K562 (cell line): ENCODE measurements around the gene TBC1D10A. TPM values are rescaled to one million over a fixed set of nuclear protein-coding genes. Genes with fewer than 3 reads are reported as not detected.

ENCODE experiments used
- ATAC-seq: fragments of 200-7000 bp; cut with Tn5 transposase; 3 replicates; pipeline ENCODE4 v1.9.1; 2020; ENCODE audit warnings: moderate library complexity
- BruUV-seq: library from RNA; stranded (reverse); fragments of 400-500 nt; replicated peaks from 2 replicates; lab custom pipeline; 2021; lab: Mats Ljungman, UMichigan
- CTCF ChIA-PET: fragments of 300-600 bp; formaldehyde crosslinking; extraction: SDS; loops from one replicate; lab custom pipeline; 2021; ENCODE audit warnings: low intra/inter-chr PET ratio; lab: Yijun Ruan, JAX
- POLR2A ChIA-PET: fragments of 300-600, 350-650 bp; sonication (Branson Sonifier 250); formaldehyde crosslinking; extraction: SDS; loops from one replicate; lab custom pipeline; 2021; ENCODE audit warnings: antibody characterized with exemption, inconsistent platforms; lab: Yijun Ruan, JAX
- DNase-seq, 4 experiments: peaks; one replicate each; pipeline versions ENCODE4 v3.0.0 to v3.0.0-alpha.2; 2011 to 2018; ENCODE audit warnings: low spot score in 3 of 4, mixed read lengths in 3 of 4; ENCODE audit errors: extremely low read depth in 1 of 4
- FAIRE-seq: peaks from 2 replicates; lab custom pipeline; 2011; peaks lifted over from hg19 to GRCh38; lab: Jason Lieb, UNC
- H2AFZ ChIP-seq: 2 replicates; pipeline ENCODE4 v1.6.0; 2011; ENCODE audit warnings: low read depth, low read length, control low read depth, inconsistent platforms
- H3K27ac ChIP-seq: fragments of 200-600 bp; 3 replicates; pipeline ENCODE4 v1.8.0; 2011; ENCODE audit warnings: low read depth, mild to moderate bottlenecking, control low read depth, inconsistent platforms, low read length, moderate library complexity, mixed read lengths; ENCODE audit errors: extremely low read depth
- H3K27me3 ChIP-seq, 2 experiments: fragments of 300-600 bp in 1 of 2; 2 replicates in 1 of 2; 3 replicates in 1 of 2; pipeline versions ENCODE4 v1.6.0 to v1.8.0; 2011; ENCODE audit warnings: inconsistent platforms in 2 of 2, low read length in 2 of 2, mild to moderate bottlenecking in 1 of 2, mixed read lengths in 1 of 2, moderate library complexity in 1 of 2; ENCODE audit not compliant: control insufficient read depth in 2 of 2, insufficient read depth in 2 of 2
- H3K36me3 ChIP-seq: fragments of 300-600 bp; 3 replicates; pipeline ENCODE4 v1.8.0; 2011; ENCODE audit warnings: mild to moderate bottlenecking, low read length, inconsistent platforms; ENCODE audit not compliant: control insufficient read depth, insufficient read depth
- H3K4me1 ChIP-seq, 2 experiments: fragments of 200-600 bp in 1 of 2; replicated peaks in 1 of 2; 2 replicates in 1 of 2; 3 replicates in 1 of 2; pipeline versions ENCODE4 v1.5.1 to v1.8.0; 2011; ENCODE audit warnings: inconsistent platforms in 2 of 2, low read length in 2 of 2, mild to moderate bottlenecking in 1 of 2, mixed read lengths in 1 of 2, moderate library complexity in 1 of 2; ENCODE audit not compliant: control insufficient read depth in 2 of 2, insufficient read depth in 2 of 2
- H3K4me2 ChIP-seq: 2 replicates; pipeline ENCODE4 v1.6.1; 2011; ENCODE audit warnings: low read length, control low read depth, inconsistent platforms, mixed read lengths; ENCODE audit not compliant: insufficient read depth
- H3K4me3 ChIP-seq: fragments of 200-600 bp; sonication (generic), shearing (Covaris generic); 2 replicates; pipeline ENCODE4 v1.5.1; 2016; ENCODE audit warnings: control low read depth, inconsistent platforms
- H3K79me2 ChIP-seq: fragments of 200-600 bp; 3 replicates; pipeline ENCODE4 v1.8.0; 2011; ENCODE audit warnings: low read length, inconsistent platforms; ENCODE audit not compliant: control insufficient read depth, insufficient read depth
- H3K9ac ChIP-seq, 2 experiments: 2 replicates each; pipeline versions ENCODE4 v1.6.0 to v1.6.1; 2011; ENCODE audit warnings: low read depth in 2 of 2, low read length in 2 of 2, control low read depth in 1 of 2, inconsistent platforms in 1 of 2, mild to moderate bottlenecking in 1 of 2, mixed read lengths in 1 of 2; ENCODE audit not compliant: insufficient read depth in 1 of 2
- H3K9me1 ChIP-seq: one replicate; pipeline ENCODE4 v1.6.0; 2011; ENCODE audit warnings: inconsistent platforms, mild to moderate bottlenecking, low read length, moderate library complexity; ENCODE audit not compliant: control insufficient read depth, insufficient read depth
- H3K9me3 ChIP-seq: replicated peaks from 2 replicates; pipeline ENCODE4 v1.5.1; 2011; ENCODE audit warnings: low read depth, low read length, inconsistent platforms; ENCODE audit not compliant: control insufficient read depth, insufficient read depth
- H4K20me1 ChIP-seq: replicated peaks from 2 replicates; pipeline ENCODE4 v1.6.1; 2011; ENCODE audit warnings: low read length, inconsistent platforms, mixed read lengths; ENCODE audit not compliant: control insufficient read depth, insufficient read depth
- PHTF2 ChIP-seq: fragments of 250-450 bp; sonication (Bioruptor Pico); IDR thresholded peaks from 2 replicates; pipeline ENCODE4 v1.5.0; 2021; ENCODE audit warnings: mild to moderate bottlenecking
- POLR2G ChIP-seq: fragments of 200-400 bp; formaldehyde crosslinking; IDR thresholded peaks from 2 replicates; pipeline ENCODE4 v1.6.1; 2017; ENCODE audit warnings: low read depth, mild to moderate bottlenecking, antibody characterized with exemption, low read length, moderate library complexity
- WGBS: fragments of 100-300 bp; shearing (Covaris generic); methylation state at CpG from one replicate; pipeline ENCODE4 v1.1.6; 2016; ENCODE audit warnings: low coverage, mixed read lengths; ENCODE audit not compliant: insufficient coverage; ENCODE audit errors: missing lambda C conversion rate; 5-methylcytosine and 5-hydroxymethylcytosine counted together
- in situ Hi-C: fragments of 300-500 bp; cut with MboI; formaldehyde crosslinking; loops from 4 replicates; pipeline ENCODE4 v1.15.0; 2018; ENCODE audit warnings: inconsistent platforms, mixed read lengths
- intact Hi-C: fragments of 100-400 bp; cut with micrococcal nuclease; formaldehyde crosslinking; loops from 2 replicates; pipeline ENCODE4 v1.14.2; 2022
- polyA plus RNA-seq, 8 experiments: library from polyadenylated mRNA; depleted of rRNA in 4 of 8; stranded (reverse) in 5 of 8; unstranded in 3 of 8; fragments of >200 nt; fragmentation: Nextera tagmentation in 2 of 8; fragmentation: Illumina TruSeq in 1 of 8; extraction: Ambion mirVana in 2 of 8; extraction: Trizol in 1 of 8; gene quantifications; 2 replicates each; pipeline versions ENCODE4 v1.2.1 to v1.2.3, GENCODE V29; 2011 to 2014; ENCODE audit warnings: inconsistent platforms in 1 of 8, missing spikeins in 1 of 8
- total RNA-seq, 7 experiments: library from RNA; depleted of rRNA in 6 of 7; stranded (reverse); fragments of >200 nt in 6 of 7; fragmentation: Illumina TruSeq in 2 of 7; extraction: Trizol in 2 of 7; gene quantifications; 2 replicates each; pipeline versions ENCODE4 v1.2.1 to v1.2.3, GENCODE V29; 2011 to 2021; ENCODE audit warnings: low replicate concordance in 1 of 7
- TF ChIP-seq, protein P1 (sequence below): fragments of 450-650 bp; IDR thresholded peaks from 2 replicates; pipeline ENCODE4 v1.6.1; 2016; ENCODE audit warnings: low read depth, mild to moderate bottlenecking, moderate library complexity

TBC1D10A gene
- total and polyA plus RNA-seq, 9 of the 15 experiments (the other 6 are each of a cell fraction or from before 2014, with no cell fraction given): 0.13 to 10.4 (median 4.6) TPM

DNA sequence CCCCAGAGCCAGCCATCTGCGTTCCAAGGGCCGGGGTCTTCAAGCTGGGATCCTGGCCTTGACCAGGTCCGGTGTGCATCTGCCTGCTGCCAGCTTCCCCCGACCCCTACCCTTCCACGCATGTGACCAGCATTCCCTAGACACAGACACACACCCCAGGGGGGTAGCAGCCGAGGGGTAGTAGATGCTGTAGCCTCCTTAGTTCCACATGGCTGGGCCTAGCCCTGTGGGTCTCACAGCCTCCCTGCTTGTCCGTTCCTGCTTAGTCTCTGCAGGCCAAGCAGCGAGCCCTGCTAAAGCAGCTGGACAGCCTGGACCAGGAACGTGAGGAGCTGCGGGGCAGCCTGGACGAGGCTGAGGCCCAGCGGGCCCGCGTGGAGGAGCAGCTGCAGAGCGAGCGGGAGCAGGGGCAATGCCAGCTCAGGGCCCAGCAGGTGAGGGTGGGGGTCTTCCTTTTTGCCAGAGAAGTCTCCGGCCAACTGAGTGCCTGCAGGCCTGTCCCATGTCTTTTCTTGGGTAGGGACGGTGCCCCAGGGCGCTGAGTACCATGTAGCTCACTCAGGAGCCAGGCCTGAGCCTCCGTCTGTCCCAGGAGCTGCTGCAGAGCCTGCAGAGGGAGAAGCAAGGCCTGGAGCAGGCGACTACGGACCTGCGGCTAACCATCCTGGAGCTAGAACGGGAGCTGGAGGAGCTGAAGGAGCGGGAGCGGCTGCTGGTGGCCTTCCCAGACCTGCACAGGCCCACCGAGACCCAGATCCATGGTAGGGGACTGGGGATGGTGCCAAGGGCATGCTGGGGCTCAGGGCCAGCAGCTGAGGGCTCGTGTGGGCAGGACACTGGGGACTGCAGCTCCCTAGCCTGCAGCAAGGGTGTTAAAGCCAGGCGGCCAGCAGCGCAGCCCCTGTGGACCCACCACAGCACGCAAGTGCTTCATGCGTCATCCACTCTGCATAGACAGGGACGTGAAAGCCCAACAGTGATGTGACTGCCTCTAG, 46.9 kb upstream of the TBC1D10A start:
- CTCF ChIA-PET: no interaction called here
- BruUV-seq: no TSS peak
- POLR2A ChIA-PET: interaction anchor here (2.4 kb wide), 1 partner anchor 8 kb away, joined by 9 read pairs; no protein-coding TSS in a partner anchor

More for the DNA sequence above, 46.9 kb upstream of the TBC1D10A start:
- Histone ChIP-seq H2AFZ (no peak overlapping the region), H3K79me2 (no peaks in the 10 kb centered on the region), H3K4me2 (no peak overlapping the region), H3K4me1 (peaks cover 0 to 15% of the 10 kb centered on the region in 2 experiments; a peak in 2 of 5 replicates), H3K9ac (peak overlapping the region in 1 of 2 experiments; percentile 45; a peak in 2 of 4 replicates), H3K4me3 (no peak overlapping the region), H3K27ac (no peak overlapping the region), H3K9me3 (no peaks in the 10 kb centered on the region), H3K36me3 (no peaks in the 10 kb centered on the region), H4K20me1 (no peaks in the 10 kb centered on the region), H3K9me1 (no peaks in the 10 kb centered on the region), H3K27me3 (no peaks in the 10 kb centered on the region; a peak in 1 of 5 replicates)
- TF ChIP-seq, protein P1, sequence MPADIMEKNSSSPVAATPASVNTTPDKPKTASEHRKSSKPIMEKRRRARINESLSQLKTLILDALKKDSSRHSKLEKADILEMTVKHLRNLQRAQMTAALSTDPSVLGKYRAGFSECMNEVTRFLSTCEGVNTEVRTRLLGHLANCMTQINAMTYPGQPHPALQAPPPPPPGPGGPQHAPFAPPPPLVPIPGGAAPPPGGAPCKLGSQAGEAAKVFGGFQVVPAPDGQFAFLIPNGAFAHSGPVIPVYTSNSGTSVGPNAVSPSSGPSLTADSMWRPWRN: no peak
- TF ChIP-seq POLR2G: peak; percentile 39; the same call in 1 of the 2 replicates
- no peak for TF ChIP-seq PHTF2 (CRISPR knock-in tag)
- ATAC-seq (no peak), FAIRE-seq (no peak), DNase-seq (no peak)
- intact Hi-C loops (no loop called here), in situ Hi-C loops (no loop called here)
- WGBS: 42% methylated on average over 19 of the region's 33 CpGs
